Stomach (tissue), 4 donors: ENCODE results near the gene MVP.

Source experiments
- CTCF ChIP-seq, 7 experiments: fragments of 450-650 bp in 4 of 7; fragments of 200-600 bp in 3 of 7; sonication (generic) in 3 of 7; IDR thresholded peaks; one replicate each; pipeline ENCODE4 v1.5.1; 2016 to 2019; ENCODE audit warnings: antibody characterized with exemption in 7 of 7, control low read depth in 2 of 7, mild to moderate bottlenecking in 1 of 7
- EP300 ChIP-seq: sonication (generic); formaldehyde crosslinking; IDR thresholded peaks from one replicate; pipeline ENCODE4 v1.6.1; 2017; ENCODE audit warnings: antibody characterized with exemption
- POLR2A ChIP-seq, 4 donors: fragments of 450-650 bp; IDR thresholded peaks; one replicate each; pipeline ENCODE4 v1.6.1; 2016; ENCODE audit warnings: antibody characterized with exemption in 4 of 4, control low read depth in 2 of 4, mild to moderate bottlenecking in 1 of 4, moderate library complexity in 1 of 4
- POLR2AphosphoS5 ChIP-seq, 3 donors: sonication (generic); formaldehyde crosslinking; IDR thresholded peaks; one replicate each; pipeline ENCODE4 v1.6.1; 2016; ENCODE audit warnings: antibody characterized with exemption in 3 of 3

GRCh38 chr16:29894352-29894751 is 74.1 kb downstream of the MVP start:
- TF ChIP-seq POLR2A (IDR thresholded peaks at IDR 0.05), result no peak
- TF ChIP-seq EP300, result no peak
- TF ChIP-seq CTCF (IDR thresholded peaks at IDR 0.05), result no peak
- TF ChIP-seq POLR2AphosphoS5 (IDR thresholded peaks at IDR 0.05), result no peak
